ENCODE results near the gene GRAMD1A. TPM values are rescaled to one million over a fixed set of nuclear protein-coding genes. Genes with fewer than 3 reads are reported as not detected.

Gene GRAMD1A
- total RNA-seq, 1 experiment from 2014 or later: 32.8 TPM

DNA sequence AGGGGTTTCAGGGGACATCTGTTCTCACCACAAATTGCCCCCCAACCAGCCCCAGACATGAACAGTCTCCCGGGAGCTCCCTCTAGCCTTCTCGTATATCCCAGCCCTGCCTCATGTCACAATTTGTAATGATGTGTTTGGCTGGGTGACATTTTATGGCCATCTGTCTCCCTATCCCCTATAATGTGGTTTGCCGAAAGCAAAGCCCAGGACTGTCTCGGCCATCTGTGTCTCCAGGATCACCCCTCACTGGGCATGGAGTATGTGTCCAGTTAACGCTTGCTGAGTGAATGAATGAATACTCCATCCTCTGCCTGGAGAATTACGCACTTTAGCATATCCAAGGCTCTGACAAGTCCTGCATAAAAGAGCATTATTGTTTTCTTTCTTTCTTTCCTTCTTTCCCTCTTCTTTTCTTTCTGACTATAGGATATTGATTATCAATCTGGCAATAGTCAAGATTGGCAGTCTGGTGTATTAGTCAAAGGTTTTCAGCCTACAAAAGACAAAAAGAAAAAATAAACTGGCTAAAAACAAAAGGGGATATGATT is 56.5 kb downstream of the GRAMD1A start:
- in situ Hi-C loops (cut with HindIII; ENCODE audit: low pct_unique_long_range_greater_than_20kb, low sequenced_read_pairs): no loop called here

DNA sequence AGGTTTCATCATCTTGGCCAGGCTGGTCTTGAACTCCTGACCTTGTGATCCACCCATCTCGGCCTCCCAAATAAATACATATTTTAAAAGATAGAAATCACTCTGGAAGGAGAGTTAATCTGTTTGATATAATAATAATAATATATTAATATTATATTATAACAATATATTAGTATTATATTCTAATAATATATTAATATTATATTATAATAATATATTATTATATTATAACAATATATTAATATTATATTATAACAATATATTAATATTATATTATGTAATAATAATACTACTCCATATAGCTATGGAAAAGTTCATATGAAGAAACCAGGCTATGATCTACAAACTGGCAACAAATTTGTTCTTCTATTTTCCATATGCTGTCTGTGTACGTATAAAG is 58.2 kb downstream of the GRAMD1A start:
- no peak for DNase-seq (ENCODE audit: low read depth)
- in situ Hi-C loops (cut with HindIII; ENCODE audit: low pct_unique_long_range_greater_than_20kb, low sequenced_read_pairs): no loop called here

More for the DNA sequence above, 56.5 kb downstream of the GRAMD1A start:
- DNase-seq (ENCODE audit: low read depth): no peak

DNA sequence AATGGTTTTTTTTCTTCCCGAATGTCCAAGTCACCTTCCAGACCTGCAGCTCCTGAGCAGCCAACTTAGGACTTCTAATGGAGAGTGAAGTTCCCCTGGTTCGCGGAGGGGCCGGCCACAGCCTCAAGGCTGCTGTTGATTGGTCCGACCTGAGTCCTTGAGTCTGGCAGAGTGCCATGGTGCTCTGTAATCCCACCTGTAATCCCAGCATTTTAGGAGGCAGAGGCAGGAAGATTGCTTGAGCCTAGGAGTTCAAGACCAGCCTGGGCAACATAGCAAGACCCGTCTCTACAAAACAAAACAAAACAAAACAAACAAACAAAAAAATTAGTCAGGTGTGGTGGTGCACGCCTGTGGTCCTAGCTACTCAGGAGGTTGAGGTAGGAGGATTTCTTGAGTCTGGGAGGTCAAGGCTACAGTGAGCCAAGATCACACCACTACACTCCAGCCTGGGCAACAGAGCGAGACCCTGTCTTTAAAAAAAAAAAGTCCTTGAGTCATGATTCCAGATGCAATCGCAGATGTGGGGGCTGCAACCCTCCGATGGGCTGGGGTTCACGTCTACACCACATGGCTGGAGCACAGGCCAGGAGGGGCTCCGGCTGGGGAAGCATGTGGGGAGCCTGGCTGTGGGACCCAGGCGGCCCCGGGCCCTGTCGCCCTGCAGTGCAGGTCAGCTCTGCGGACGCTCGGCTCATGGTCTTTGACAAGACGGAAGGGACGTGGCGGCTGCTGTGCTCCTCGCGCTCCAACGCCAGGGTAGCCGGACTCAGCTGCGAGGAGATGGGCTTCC is 59.1 kb downstream of the GRAMD1A start:
- in situ Hi-C loops (cut with HindIII; ENCODE audit: low pct_unique_long_range_greater_than_20kb, low sequenced_read_pairs): no loop called here
- no peak for DNase-seq (ENCODE audit: low read depth)

DNA sequence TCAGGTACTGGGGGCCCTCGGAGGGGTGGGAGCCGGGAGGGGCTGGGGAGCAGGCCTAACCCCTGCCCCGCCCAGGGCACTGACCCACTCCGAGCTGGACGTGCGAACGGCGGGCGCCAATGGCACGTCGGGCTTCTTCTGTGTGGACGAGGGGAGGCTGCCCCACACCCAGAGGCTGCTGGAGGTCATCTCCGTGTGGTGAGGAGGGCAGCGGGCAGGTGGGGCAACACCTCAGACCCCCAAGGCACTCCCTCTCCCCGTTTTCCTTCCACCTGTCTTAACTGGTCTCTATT is 59.6 kb downstream of the GRAMD1A start:
- in situ Hi-C loops (cut with HindIII; ENCODE audit: low pct_unique_long_range_greater_than_20kb, low sequenced_read_pairs): no loop called here
- no peak for DNase-seq (ENCODE audit: low read depth)

DNA sequence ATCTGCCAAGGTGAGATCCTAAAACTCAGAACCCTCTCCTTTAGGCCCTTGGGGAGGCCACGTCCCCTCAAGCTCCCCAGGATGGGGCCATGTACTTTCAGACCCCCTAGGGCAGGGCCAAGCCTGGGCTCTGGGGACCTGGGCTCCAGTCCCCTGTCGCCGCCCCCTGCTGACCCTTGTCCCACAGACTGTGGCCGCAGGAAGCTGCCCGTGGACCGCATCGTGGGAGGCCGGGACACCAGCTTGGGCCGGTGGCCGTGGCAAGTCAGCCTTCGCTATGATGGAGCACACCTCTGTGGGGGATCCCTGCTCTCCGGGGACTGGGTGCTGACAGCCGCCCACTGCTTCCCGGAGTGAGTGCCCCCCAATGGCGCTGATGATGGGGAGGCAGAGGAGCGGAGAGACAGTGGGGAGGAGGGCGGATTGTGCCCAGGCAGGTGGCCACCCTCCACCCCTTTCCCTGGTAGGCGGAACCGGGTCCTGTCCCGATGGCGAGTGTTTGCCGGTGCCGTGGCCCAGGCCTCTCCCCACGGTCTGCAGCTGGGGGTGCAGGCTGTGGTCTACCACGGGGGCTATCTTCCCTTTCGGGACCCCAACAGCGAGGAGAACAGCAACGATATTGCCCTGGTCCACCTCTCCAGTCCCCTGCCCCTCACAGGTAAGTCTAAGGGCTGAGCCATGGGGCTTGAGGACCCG is 60.2 kb downstream of the GRAMD1A start:
- in situ Hi-C loops (cut with HindIII; ENCODE audit: low pct_unique_long_range_greater_than_20kb, low sequenced_read_pairs): no loop called here
- DNase-seq (ENCODE audit: low read depth): no peak

DNA sequence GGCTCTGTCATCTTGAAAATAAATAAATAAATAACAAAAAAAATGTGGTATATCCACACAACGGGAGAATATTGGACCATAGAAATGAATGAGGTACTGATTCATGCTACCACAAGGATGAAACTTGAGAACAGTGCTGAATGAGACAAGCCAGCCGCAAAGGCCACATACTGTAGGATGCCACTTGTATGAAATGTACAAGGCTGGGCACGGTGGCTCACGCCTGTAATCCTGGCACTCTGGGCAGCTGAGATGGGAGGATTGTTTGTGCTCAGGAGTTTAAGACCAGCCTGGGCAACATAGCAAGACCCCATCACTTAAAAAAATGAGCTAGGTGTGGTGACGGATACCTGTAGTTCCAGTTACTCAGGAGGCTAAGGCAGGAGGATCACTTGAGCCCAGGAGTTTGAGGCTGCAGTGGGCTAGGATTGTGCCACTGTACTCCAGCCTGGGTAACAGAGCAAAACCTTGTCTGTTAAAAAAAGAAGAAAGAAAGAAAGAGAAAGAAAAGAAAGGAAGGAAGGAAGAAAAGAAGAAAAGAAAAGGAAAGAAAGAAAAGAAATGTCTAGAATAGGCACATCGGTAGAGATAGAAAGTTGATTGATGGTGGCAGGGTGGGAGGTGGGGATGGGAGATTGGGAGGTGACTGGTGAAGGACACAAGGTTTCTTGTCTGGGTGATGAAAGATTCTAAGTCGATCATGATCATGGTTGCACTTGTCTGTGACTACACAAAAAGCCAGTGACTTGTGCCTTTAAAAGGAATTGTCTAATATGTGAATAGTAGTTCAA is 61.7 kb downstream of the GRAMD1A start:
- no peak for DNase-seq (ENCODE audit: low read depth)
- in situ Hi-C loops (cut with HindIII; ENCODE audit: low pct_unique_long_range_greater_than_20kb, low sequenced_read_pairs): no loop called here

DNA sequence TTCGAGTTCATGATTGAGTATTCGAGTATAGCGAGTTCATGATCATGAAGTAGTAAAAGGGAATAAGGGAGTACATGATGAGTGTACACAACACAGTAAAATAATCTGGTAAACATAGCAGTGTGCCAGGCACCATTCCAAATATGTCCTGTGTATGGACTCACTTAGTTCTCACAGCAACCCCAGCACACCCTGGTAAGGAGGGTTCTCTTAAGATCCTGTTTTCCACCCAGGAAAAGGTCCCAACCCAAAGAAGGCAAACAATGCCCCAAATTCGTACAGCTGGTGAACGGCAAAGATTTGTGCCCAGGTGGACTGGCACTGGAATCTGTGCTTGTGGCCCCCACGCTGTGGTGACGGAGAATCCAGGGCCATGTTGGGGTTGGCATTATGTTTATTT is 62.8 kb downstream of the GRAMD1A start:
- in situ Hi-C loops (cut with HindIII; ENCODE audit: low pct_unique_long_range_greater_than_20kb, low sequenced_read_pairs): no loop called here
- DNase-seq (ENCODE audit: low read depth): no peak

DNA sequence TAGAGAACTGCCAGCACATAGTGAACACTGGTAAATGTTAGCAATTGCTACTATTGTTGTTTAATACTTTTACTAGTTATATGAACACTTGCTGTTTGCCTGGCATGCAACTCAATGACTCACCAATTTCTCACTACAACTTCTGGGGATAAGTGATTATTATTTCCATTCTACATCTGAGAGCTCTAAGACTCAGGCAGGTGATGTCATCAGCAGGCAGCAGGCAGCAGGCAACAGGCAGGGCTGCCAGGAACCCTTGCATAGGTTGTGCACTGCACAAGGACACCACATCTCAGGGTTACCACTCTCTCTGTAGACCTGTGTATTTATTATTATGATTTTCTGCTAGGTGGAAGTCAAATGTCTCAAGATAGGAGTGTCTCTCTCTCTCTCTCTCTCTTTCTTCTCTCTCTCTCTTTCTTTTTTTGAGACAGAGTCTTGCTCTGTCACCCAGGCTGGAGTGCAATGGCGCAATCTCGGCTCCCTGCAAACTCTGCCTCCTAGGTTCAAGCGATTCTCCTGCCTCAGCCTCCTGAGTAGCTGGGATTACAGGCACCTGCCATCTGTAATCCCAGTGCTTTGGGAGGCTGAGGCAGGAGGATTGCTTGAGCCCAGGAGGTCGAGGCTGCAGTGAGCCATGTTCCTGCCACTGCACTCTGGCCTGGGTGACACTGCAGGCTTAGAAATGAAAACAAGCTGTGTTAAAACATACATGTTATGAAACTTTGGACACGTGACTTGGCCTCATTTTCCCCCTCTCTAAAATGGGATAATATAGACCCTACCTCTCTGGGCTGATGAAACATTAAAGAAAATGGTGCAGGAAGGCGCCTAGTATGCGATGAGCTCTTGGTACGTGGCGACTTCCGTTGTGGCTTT is 64.1 kb downstream of the GRAMD1A start:
- DNase-seq (ENCODE audit: low read depth): peak; percentile 17
- in situ Hi-C loops (cut with HindIII; ENCODE audit: low pct_unique_long_range_greater_than_20kb, low sequenced_read_pairs): no loop called here

DNA sequence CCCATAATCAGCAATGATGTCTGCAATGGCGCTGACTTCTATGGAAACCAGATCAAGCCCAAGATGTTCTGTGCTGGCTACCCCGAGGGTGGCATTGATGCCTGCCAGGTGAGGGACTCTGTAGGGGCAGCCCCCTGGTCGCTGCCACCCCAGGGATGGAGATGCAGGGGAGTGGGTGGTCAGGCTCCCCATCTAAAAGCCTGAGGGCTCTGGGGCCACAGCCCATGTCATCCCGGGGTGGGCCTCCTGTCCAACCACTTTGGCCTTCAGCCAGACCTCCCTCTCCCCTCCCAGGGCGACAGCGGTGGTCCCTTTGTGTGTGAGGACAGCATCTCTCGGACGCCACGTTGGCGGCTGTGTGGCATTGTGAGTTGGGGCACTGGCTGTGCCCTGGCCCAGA is 65.5 kb downstream of the GRAMD1A start:
- no peak for DNase-seq (ENCODE audit: low read depth)
- in situ Hi-C loops (cut with HindIII; ENCODE audit: low pct_unique_long_range_greater_than_20kb, low sequenced_read_pairs): no loop called here

DNA sequence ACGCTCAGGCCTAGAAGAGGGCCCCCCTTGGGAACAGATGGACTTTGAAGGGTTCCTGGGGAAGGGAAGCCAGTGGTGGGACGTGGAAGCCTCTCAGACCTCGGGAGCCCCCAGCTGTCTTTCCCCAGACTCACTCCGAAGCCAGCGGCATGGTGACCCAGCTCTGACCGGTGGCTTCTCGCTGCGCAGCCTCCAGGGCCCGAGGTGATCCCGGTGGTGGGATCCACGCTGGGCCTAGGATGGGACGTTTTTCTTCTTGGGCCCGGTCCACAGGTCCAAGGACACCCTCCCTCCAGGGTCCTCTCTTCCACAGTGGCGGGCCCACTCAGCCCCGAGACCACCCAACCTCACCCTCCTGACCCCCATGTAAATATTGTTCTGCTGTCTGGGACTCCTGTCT is 66.0 kb downstream of the GRAMD1A start:
- DNase-seq (ENCODE audit: low read depth): no peak
- in situ Hi-C loops (cut with HindIII; ENCODE audit: low pct_unique_long_range_greater_than_20kb, low sequenced_read_pairs): no loop called here

DNA sequence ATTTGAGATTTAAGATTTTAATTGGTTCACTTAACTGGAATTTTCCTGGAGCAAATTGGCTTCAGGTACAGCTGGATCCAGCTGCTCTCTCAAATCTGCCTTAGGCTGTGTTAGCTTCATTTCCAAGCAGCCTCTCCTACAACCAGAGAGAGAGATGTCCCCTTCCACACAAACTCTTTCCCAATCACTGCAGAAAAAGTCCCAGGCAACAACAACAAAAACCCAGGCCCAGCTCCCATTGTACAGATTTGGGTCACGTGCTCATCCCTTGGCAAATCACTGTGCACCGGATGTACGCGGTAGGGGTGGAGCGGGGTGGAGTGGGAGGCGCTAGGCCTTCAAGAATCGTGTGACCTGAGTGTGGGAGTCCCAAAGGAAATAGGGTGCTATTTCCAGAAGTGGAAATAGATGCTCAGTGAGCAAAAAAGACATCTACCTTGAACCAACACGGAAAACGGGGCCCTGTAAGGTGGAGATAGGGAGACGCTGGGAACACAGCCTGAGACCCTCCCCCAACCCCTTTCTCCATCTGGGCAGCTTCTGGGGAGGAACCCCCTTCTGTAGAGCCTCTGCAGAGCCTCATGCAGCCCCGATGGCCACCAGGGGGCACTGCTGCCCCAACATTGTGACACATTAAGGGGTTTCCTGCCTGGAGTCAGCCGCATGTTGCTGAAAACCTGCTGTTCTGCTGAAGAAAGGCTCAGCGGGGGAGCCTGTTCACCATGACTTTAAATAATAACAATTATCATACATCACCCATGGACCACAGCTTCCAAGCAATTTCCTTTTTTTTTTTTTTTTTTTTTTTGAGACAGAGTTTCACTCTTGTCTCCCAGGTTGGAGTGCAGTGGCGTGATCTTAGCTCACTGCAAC is 66.8 kb downstream of the GRAMD1A start:
- DNase-seq (ENCODE audit: low read depth): peak; percentile 58
- in situ Hi-C loops (cut with HindIII; ENCODE audit: low pct_unique_long_range_greater_than_20kb, low sequenced_read_pairs): no loop called here

DNA sequence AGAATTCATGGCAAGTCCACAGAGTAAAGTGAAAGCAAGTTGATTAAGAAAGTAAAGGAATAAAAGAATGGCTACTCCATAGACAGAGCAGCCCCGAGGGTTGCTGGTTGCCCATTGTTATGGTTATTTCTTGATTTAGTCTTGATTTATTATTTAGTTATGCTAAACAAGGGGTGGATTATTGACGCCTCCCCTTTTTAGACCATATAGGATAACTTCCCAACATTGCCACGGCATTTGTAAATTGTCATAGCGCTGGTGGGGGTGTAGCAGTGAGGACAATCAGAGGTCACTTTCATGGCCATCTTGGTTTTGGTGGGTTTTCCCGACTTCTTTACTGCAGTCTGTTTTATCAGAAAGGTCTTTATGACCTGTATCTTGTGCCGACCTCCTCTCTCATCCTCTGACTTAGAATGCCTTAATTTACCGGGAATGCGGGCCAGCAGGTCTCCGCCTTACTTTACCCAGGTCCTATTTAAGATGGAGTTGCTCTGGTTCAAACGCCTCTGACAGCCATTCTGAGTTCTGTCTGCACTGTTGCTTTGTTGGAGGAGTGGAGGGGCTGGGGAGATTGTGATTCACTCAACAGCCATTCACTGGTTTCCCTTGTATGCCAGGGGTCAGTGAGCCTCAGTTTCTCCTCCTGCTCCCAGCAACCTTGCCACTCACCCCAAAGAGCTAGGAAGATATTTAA is 69.0 kb downstream of the GRAMD1A start:
- no peak for DNase-seq (ENCODE audit: low read depth)
- in situ Hi-C loops (cut with HindIII; ENCODE audit: low pct_unique_long_range_greater_than_20kb, low sequenced_read_pairs): no loop called here

DNA sequence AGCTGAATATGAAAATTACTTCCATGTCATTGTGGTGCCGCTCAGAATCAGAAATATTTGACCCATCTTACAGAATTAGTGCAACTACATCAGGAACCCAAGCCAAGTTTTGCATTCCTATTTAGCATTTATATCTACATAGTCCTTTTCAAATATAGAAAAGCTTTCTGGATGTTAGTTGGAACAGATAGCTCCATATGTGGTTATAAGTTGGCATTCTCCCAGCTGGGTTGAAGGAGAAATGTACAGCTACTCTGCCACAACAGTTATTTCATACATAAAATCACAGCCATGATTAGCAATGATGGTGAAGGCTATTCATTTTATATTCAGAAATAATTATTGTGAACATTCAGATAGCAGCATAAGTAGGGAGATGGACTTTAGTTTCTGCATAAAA is 69.6 kb downstream of the GRAMD1A start:
- in situ Hi-C loops (cut with HindIII; ENCODE audit: low pct_unique_long_range_greater_than_20kb, low sequenced_read_pairs): no loop called here
- DNase-seq (ENCODE audit: low read depth): no peak

DNA sequence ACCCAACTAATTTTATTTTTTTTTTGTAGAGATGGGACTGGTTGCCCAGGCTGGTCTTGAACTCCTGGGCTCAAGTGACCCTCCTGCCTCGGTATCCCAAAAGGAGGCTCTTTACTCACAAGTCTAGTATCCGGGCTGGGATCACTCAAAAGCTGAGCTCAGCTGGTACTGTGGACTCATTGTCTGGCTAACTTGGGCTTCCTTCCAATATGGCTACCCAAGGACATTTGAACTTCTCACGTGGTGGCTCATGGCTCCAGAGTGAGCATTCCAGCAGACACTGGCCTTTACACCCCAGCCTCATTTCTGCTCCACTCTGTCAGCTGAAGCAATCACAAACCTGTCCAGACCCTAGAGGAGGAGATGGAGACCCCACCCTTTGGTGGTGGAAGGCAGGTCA is 70.3 kb downstream of the GRAMD1A start:
- no peak for DNase-seq (ENCODE audit: low read depth)
- in situ Hi-C loops (cut with HindIII; ENCODE audit: low pct_unique_long_range_greater_than_20kb, low sequenced_read_pairs): no loop called here

DNA sequence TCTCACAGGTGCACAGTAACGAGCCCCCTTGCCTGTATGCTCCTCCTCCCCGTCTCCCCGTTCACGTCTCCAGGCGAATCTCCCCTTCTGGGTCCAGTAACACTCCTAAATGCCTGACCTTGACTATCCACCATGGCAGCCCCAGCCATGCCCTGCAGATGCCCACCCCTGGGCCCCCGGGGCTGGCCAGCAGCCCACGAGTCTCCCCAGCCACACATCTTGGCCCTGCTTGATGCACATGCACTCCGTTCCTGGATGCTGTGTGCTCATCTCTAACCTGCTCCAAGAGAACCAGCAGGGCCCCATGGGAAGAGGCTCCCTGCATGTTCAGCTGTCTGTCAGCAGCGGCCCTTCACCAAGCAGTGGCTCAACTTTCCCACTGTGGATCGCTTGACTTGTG is 73.4 kb downstream of the GRAMD1A start:
- in situ Hi-C loops (cut with HindIII; ENCODE audit: low pct_unique_long_range_greater_than_20kb, low sequenced_read_pairs): no loop called here
- no peak for DNase-seq (ENCODE audit: low read depth)

DNA sequence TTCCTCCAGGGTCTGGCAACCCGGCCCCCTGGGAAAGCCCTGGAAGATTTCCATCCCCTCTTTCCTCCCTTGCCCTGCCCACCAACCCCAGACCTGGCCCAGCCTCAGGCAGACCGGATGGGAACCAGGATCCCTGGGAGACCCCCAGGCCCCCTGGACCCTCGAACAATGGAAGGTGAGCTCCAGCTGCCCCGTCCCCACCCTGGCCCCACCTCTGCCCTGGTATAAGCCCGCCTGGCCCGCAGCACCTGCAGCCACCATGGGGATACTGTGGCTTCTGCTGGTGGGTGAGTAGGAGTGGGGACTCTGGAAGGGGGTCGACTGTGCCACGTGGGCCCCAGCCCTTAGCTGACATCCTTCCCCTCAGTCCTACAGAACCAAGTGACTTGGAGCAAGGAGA is 73.8 kb downstream of the GRAMD1A start:
- in situ Hi-C loops (cut with HindIII; ENCODE audit: low pct_unique_long_range_greater_than_20kb, low sequenced_read_pairs): no loop called here
- DNase-seq (ENCODE audit: low read depth): no peak

All from Caki2 (cell line).